ENCODE results near the gene TRIP11. TPM values are rescaled to one million over a fixed set of nuclear protein-coding genes. Genes with fewer than 3 reads are reported as not detected.

Gene TRIP11
- total RNA-seq, 1 donor from 2014 or later = 46.8 TPM

GRCh38 chr14:91961297-91962220 is 78.3 kb downstream of the TRIP11 start:
- no peak for DNase-seq (ENCODE audit: low spot score)
- Mint-ChIP-seq H3K27me3 (ENCODE audit: unreplicated experiment) (no peaks in the 10 kb centered on the region), H3K27ac (ENCODE audit: unreplicated experiment) (no peak overlapping the region), H3K36me3 (ENCODE audit: low read depth, unreplicated experiment) (no peaks in the 10 kb centered on the region), H3K9me3 (ENCODE audit: unreplicated experiment) (no peaks in the 10 kb centered on the region), H3K4me3 (ENCODE audit: unreplicated experiment) (no peak overlapping the region), H3K4me1 (ENCODE audit: unreplicated experiment) (no peaks in the 10 kb centered on the region)
- TF ChIP-seq CTCF (IDR thresholded peaks at IDR 0.05; ENCODE audit: unreplicated experiment) = no peak

GRCh38 chr14:91957876-91958313 is 82.0 kb downstream of the TRIP11 start:
- TF ChIP-seq CTCF (IDR thresholded peaks at IDR 0.05; ENCODE audit: unreplicated experiment) = no peak
- Mint-ChIP-seq H3K4me1 (ENCODE audit: unreplicated experiment) (no peaks in the 10 kb centered on the region), H3K36me3 (ENCODE audit: low read depth, unreplicated experiment) (no peaks in the 10 kb centered on the region), H3K27ac (ENCODE audit: unreplicated experiment) (no peak overlapping the region), H3K9me3 (ENCODE audit: unreplicated experiment) (no peaks in the 10 kb centered on the region), H3K4me3 (ENCODE audit: unreplicated experiment) (no peak overlapping the region), H3K27me3 (ENCODE audit: unreplicated experiment) (no peaks in the 10 kb centered on the region)
- DNase-seq (ENCODE audit: low spot score) = no peak

GRCh38 chr14:91956616-91957015 is 83.2 kb downstream of the TRIP11 start:
- Mint-ChIP-seq H3K27ac (ENCODE audit: unreplicated experiment) (no peak overlapping the region), H3K36me3 (ENCODE audit: low read depth, unreplicated experiment) (no peaks in the 10 kb centered on the region), H3K9me3 (ENCODE audit: unreplicated experiment) (no peaks in the 10 kb centered on the region), H3K4me1 (ENCODE audit: unreplicated experiment) (no peaks in the 10 kb centered on the region), H3K27me3 (ENCODE audit: unreplicated experiment) (no peaks in the 10 kb centered on the region), H3K4me3 (ENCODE audit: unreplicated experiment) (no peak overlapping the region)
- no peak for TF ChIP-seq CTCF (IDR thresholded peaks at IDR 0.05; ENCODE audit: unreplicated experiment)
- no peak for DNase-seq (ENCODE audit: low spot score)

- no peaks in the 10 kb centered on the region for H3K4me1 Mint-ChIP-seq (ENCODE audit: unreplicated experiment)
- no peaks in the 10 kb centered on the region for H3K9me3 Mint-ChIP-seq (ENCODE audit: unreplicated experiment)
- no peak overlapping the region for H3K4me3 Mint-ChIP-seq (ENCODE audit: unreplicated experiment)
- DNase-seq (ENCODE audit: low spot score) = no peak
- H3K36me3 Mint-ChIP-seq (ENCODE audit: low read depth, unreplicated experiment) = no peaks in the 10 kb centered on the region
- TF ChIP-seq CTCF (IDR thresholded peaks at IDR 0.05; ENCODE audit: unreplicated experiment) = no peak
- no peak overlapping the region for H3K27ac Mint-ChIP-seq (ENCODE audit: unreplicated experiment)
- H3K27me3 Mint-ChIP-seq (ENCODE audit: unreplicated experiment) = no peaks in the 10 kb centered on the region
These were observed 84.7 kb downstream of the TRIP11 start for GRCh38 chr14:91955168-91955567.

Measured in endothelial cell (in vitro differentiated cells).